IMR-90 (cell line): ENCODE measurements around the gene UBTD1. TPM values are rescaled to one million over a fixed set of nuclear protein-coding genes. Genes with fewer than 3 reads are reported as not detected.

ENCODE experiments used
- ATAC-seq: fragments of 200-7000 bp; cut with Tn5 transposase; 2 replicates; pipeline ENCODE4 v1.9.1; 2020; ENCODE audit warnings: low read depth, mild to moderate bottlenecking, moderate library complexity
- BruUV-seq: library from RNA; stranded (reverse); fragments of 400-500 nt; replicated peaks from 2 replicates; lab custom pipeline; 2021; lab: Mats Ljungman, UMichigan
- CTCF ChIA-PET: fragments of 300-600 bp; formaldehyde crosslinking; extraction: SDS; loops from one replicate; lab custom pipeline; 2021; ENCODE audit warnings: antibody characterized with exemption; lab: Yijun Ruan, JAX
- POLR2A ChIA-PET: fragments of 300-600 bp; sonication (Branson Sonifier 250); formaldehyde crosslinking; loops from one replicate; lab custom pipeline; 2022; ENCODE audit warnings: antibody characterized with exemption; ENCODE audit not compliant: unreplicated experiment; lab: Charles Lee
- DNase-seq: peaks from one replicate; pipeline ENCODE4 v3.0.0; 2013
- H2AFZ ChIP-seq: replicated peaks from 2 replicates; pipeline ENCODE3; 2013; ENCODE audit warnings: low read length, mild to moderate bottlenecking; ENCODE audit not compliant: poor library complexity
- H2AK5ac ChIP-seq: 2 replicates; pipeline ENCODE4 v1.6.1; 2013; ENCODE audit warnings: low read depth, low read length, inconsistent platforms
- H2AK9ac ChIP-seq: replicated peaks from 2 replicates; pipeline ENCODE3; 2013; ENCODE audit warnings: mild to moderate bottlenecking, low read depth, low read length, moderate library complexity; ENCODE audit not compliant: poor library complexity
- H2BK120ac ChIP-seq: 2 replicates; pipeline ENCODE4 v1.6.1; 2013; ENCODE audit warnings: low read depth, low read length, inconsistent platforms
- H2BK15ac ChIP-seq: 3 replicates; pipeline ENCODE4 v1.6.1; 2013; ENCODE audit warnings: low read depth, low read length, inconsistent platforms
- H2BK20ac ChIP-seq: 2 replicates; pipeline ENCODE4 v1.6.1; 2013; ENCODE audit warnings: low read depth, mild to moderate bottlenecking, inconsistent platforms, low read length, moderate library complexity
- H2BK5ac ChIP-seq: 2 replicates; pipeline ENCODE4 v1.6.1; 2013; ENCODE audit warnings: mild to moderate bottlenecking, low read depth, low read length, inconsistent platforms; ENCODE audit not compliant: poor library complexity, severe bottlenecking
- H3K14ac ChIP-seq: replicated peaks from 2 replicates; pipeline ENCODE4 v1.6.1; 2013; ENCODE audit warnings: low read depth, low read length, inconsistent platforms
- H3K18ac ChIP-seq: 2 replicates; pipeline ENCODE4 v1.6.1; 2013; ENCODE audit warnings: low read depth, low read length, control low read depth
- H3K23ac ChIP-seq: 2 replicates; pipeline ENCODE4 v1.6.1; 2013; ENCODE audit warnings: low read depth, low read length, inconsistent platforms
- H3K27ac ChIP-seq: 2 replicates; pipeline ENCODE4 v1.5.1; 2013; ENCODE audit warnings: mild to moderate bottlenecking, control low read depth, low read length; ENCODE audit not compliant: insufficient read depth
- H3K27me3 ChIP-seq: 2 replicates; pipeline ENCODE4 v1.6.1; 2013; ENCODE audit warnings: low read length; ENCODE audit not compliant: control insufficient read depth, insufficient read depth
- H3K36me3 ChIP-seq: 2 replicates; pipeline ENCODE4 v1.6.1; 2013; ENCODE audit warnings: low read length, mixed read lengths; ENCODE audit not compliant: control insufficient read depth, insufficient read depth
- H3K4ac ChIP-seq: 2 replicates; pipeline ENCODE4 v1.6.1; 2013; ENCODE audit warnings: low read depth, low read length, inconsistent platforms
- H3K4me1 ChIP-seq: 2 replicates; pipeline ENCODE4 v1.6.1; 2013; ENCODE audit warnings: low read length, mixed read lengths; ENCODE audit not compliant: control insufficient read depth, insufficient read depth
- H3K4me2 ChIP-seq: 2 replicates; pipeline ENCODE4 v1.6.1; 2013; ENCODE audit warnings: low read depth, mild to moderate bottlenecking, control low read depth, low read length, moderate library complexity
- H3K4me3 ChIP-seq: 2 replicates; pipeline ENCODE4 v1.5.1; 2013; ENCODE audit warnings: low read depth, mild to moderate bottlenecking, control low read depth, low read length, moderate library complexity; ENCODE audit not compliant: insufficient read depth
- H3K56ac ChIP-seq: 2 replicates; pipeline ENCODE4 v1.6.1; 2013; ENCODE audit warnings: low read length, inconsistent platforms; ENCODE audit not compliant: insufficient read depth; ENCODE audit errors: extremely low read depth
- H3K79me1 ChIP-seq, 2 experiments: 2 replicates each; pipeline ENCODE4 v1.6.1; 2013; ENCODE audit warnings: low read length in 2 of 2, inconsistent platforms in 1 of 2, low read depth in 1 of 2
- H3K9ac ChIP-seq: 2 replicates; pipeline ENCODE4 v1.6.1; 2013; ENCODE audit warnings: low read depth, low read length, control low read depth
- H3K9me1 ChIP-seq: 2 replicates; pipeline ENCODE4 v1.6.1; 2013; ENCODE audit warnings: low read length, inconsistent platforms; ENCODE audit not compliant: insufficient read depth
- H3K9me3 ChIP-seq: 2 replicates; pipeline ENCODE4 v1.6.1; 2013; ENCODE audit warnings: low read length; ENCODE audit not compliant: control insufficient read depth, insufficient read depth
- H4K20me1 ChIP-seq: 2 replicates; pipeline ENCODE4 v1.6.1; 2013; ENCODE audit warnings: low read length, inconsistent platforms; ENCODE audit not compliant: insufficient read depth
- H4K5ac ChIP-seq: 2 replicates; pipeline ENCODE4 v1.6.1; 2013; ENCODE audit warnings: mild to moderate bottlenecking, low read depth, low read length, control low read depth
- H4K8ac ChIP-seq, 2 experiments: 2 replicates each; pipeline ENCODE4 v1.6.1; 2013; ENCODE audit warnings: low read depth in 2 of 2, low read length in 2 of 2, control low read depth in 1 of 2, inconsistent platforms in 1 of 2
- H4K91ac ChIP-seq: 2 replicates; pipeline ENCODE4 v1.6.1; 2013; ENCODE audit warnings: low read depth, low read length, inconsistent platforms; ENCODE audit not compliant: insufficient read depth
- CEBPB ChIP-seq: IDR thresholded peaks from 2 replicates; pipeline ENCODE4 v1.6.1; 2012; ENCODE audit warnings: low read depth, low read length, improper control_type of control experiment
- CHD1 ChIP-seq: IDR thresholded peaks from 2 replicates; pipeline ENCODE4 v1.6.1; 2012; ENCODE audit warnings: low read depth, low read length, improper control_type of control experiment
- CTCF ChIP-seq: conservative IDR thresholded peaks from 2 replicates; pipeline ENCODE4 v1.5.1; 2012; ENCODE audit warnings: mild to moderate bottlenecking, low read depth, low read length, improper control_type of control experiment
- FOS ChIP-seq: fragments of 150-350 bp; IDR thresholded peaks from 2 replicates; pipeline ENCODE4 v1.6.1; 2016; ENCODE audit warnings: low read depth, low read length
- MAFK ChIP-seq: IDR thresholded peaks from 2 replicates; pipeline ENCODE4 v1.6.1; 2012; ENCODE audit warnings: low read depth, low read length, improper control_type of control experiment
- MXI1 ChIP-seq: IDR thresholded peaks from 2 replicates; pipeline ENCODE4 v1.6.1; 2012; ENCODE audit warnings: low read depth, mild to moderate bottlenecking, low read length, moderate library complexity, borderline replicate concordance
- NFE2L2 ChIP-seq: fragments of 150-350 bp; IDR thresholded peaks from 2 replicates; pipeline ENCODE4 v1.6.1; 2016; ENCODE audit warnings: low read depth, mild to moderate bottlenecking, low read length
- RAD21 ChIP-seq: IDR thresholded peaks from 2 replicates; pipeline ENCODE4 v1.6.1; 2012; ENCODE audit warnings: low read length, improper control_type of control experiment
- RCOR1 ChIP-seq: IDR thresholded peaks from 2 replicates; pipeline ENCODE4 v1.6.1; 2012; ENCODE audit warnings: mild to moderate bottlenecking, low read length, improper control_type of control experiment; ENCODE audit not compliant: insufficient replicate concordance
- RFX5 ChIP-seq: IDR thresholded peaks from 2 replicates; pipeline ENCODE4 v1.8.0; 2012; ENCODE audit warnings: low read depth, mild to moderate bottlenecking, low read length, moderate library complexity
- SMC3 ChIP-seq: fragments of 150-350 bp; IDR thresholded peaks from 2 replicates; pipeline ENCODE4 v1.6.1; 2016; ENCODE audit warnings: low read depth, mild to moderate bottlenecking, antibody characterized with exemption, low read length, moderate library complexity
- USF2 ChIP-seq: fragments of 150-350 bp; IDR thresholded peaks from 2 replicates; pipeline ENCODE4 v1.6.1; 2017; ENCODE audit warnings: mild to moderate bottlenecking, antibody characterized with exemption, low read length, low read depth
- WGBS, 2 experiments: methylation state at CpG; one replicate each; pipeline versions ENCODE4 v1.1.5 to v1.1.7; 2013; ENCODE audit warnings: missing lambda C conversion rate in 2 of 2; ENCODE audit not compliant: insufficient read length in 1 of 2; ENCODE audit errors: extremely low coverage in 2 of 2; 5-methylcytosine and 5-hydroxymethylcytosine counted together
- dilution Hi-C: fragments of 300-500 bp; cut with HindIII; formaldehyde crosslinking; loops from one replicate; pipeline ENCODE4 v1.14.3; 2018; ENCODE audit warnings: low sequenced_read_pairs; ENCODE audit not compliant: unreplicated experiment
- in situ Hi-C: fragments of 300-500 bp; cut with MboI; formaldehyde crosslinking; loops from 3 replicates; pipeline ENCODE4 v1.14.3; 2019; ENCODE audit warnings: low sequenced_read_pairs, inconsistent platforms, mixed read lengths
- intact Hi-C: fragments of 100-400 bp; cut with micrococcal nuclease; formaldehyde crosslinking; loops from 2 replicates; pipeline ENCODE4 v1.10.0; 2022
- polyA plus RNA-seq, 3 experiments: library from polyadenylated mRNA; depleted of rRNA; stranded (reverse); fragments of >200 nt; gene quantifications; 2 replicates each; pipeline ENCODE4 v1.2.3, GENCODE V29; 2012; ENCODE audit warnings: low replicate concordance in 1 of 3
- total RNA-seq: library from RNA; depleted of rRNA; stranded (reverse); fragments of >200 nt; gene quantifications from 2 replicates; pipeline ENCODE4 v1.2.3, GENCODE V29; 2012

The UBTD1 gene
- total and polyA plus RNA-seq, 2 of the 4 experiments (the other 2 are of a cell fraction), result 21.9 to 44.9 TPM

GRCh38 chr10:97578171-97578844, 79.6 kb downstream of the UBTD1 start:
- intact Hi-C loops (no loop called here), in situ Hi-C loops (loop anchor here (10.0 kb wide), 1 partner anchor 156 kb away; the partner anchor contains the start of gene ZFYVE27), dilution Hi-C loops (no loop called here)
- Histone ChIP-seq H2BK20ac (no peak overlapping the region), H3K9me1 (peaks cover 11% of the 10 kb centered on the region), H2BK5ac (no peak overlapping the region), H3K4me1 (peaks cover 9% of the 10 kb centered on the region), H3K23ac (no peak overlapping the region), H2AFZ (peak overlapping the region; percentile 82), H3K18ac (no peak overlapping the region), H2AK9ac (no peak overlapping the region), H3K4me3 (no peak overlapping the region), H3K56ac (no peak overlapping the region), H3K14ac (no peak overlapping the region), H3K9ac (no peak overlapping the region), H3K27me3 (no peaks in the 10 kb centered on the region; the same call in 1 of the 2 replicates), H2AK5ac (no peak overlapping the region), H2BK120ac (no peak overlapping the region), H4K5ac (no peak overlapping the region), H4K91ac (no peak overlapping the region), H3K36me3 (no peaks in the 10 kb centered on the region), H4K20me1 (no peaks in the 10 kb centered on the region), H3K4ac (no peak overlapping the region), H3K27ac (no peak overlapping the region), H2BK15ac (no peak overlapping the region), H4K8ac (no peak overlapping the region), H3K9me3 (no peaks in the 10 kb centered on the region), H3K4me2 (no peak overlapping the region), H3K79me1 (no peaks in the 10 kb centered on the region)
- ChIA-PET POLR2A (no interaction called here), CTCF (no interaction called here)
- TF ChIP-seq CHD1 (no peak), CEBPB (no peak), RAD21 (no peak), CTCF (no peak), MXI1 (no peak), FOS (no peak), MAFK (no peak), USF2 (no peak), SMC3 (no peak), RFX5 (no peak), NFE2L2 (no peak), RCOR1 (no peak)
- DNase-seq, result no peak
- ATAC-seq, result no peak
- 59% methylated on average over 28 of the region's 40 CpGs; no CpG with 5 or more reads in 1 of the 2 experiments for WGBS, 2 experiments
- no TSS peak for BruUV-seq
